GM12878 (cell line): ENCODE data around the gene ZFAND2B. TPM values are rescaled to one million over a fixed set of nuclear protein-coding genes. Genes with fewer than 3 reads are reported as not detected.

Experiments used
- ATAC-seq: fragments of 200-7000 bp; cut with Tn5 transposase; 3 replicates; pipeline ENCODE4 v1.9.1; 2020; ENCODE audit warnings: mild to moderate bottlenecking, moderate library complexity
- BruUV-seq: library from RNA; stranded (reverse); fragments of 400-500 nt; replicated peaks from 2 replicates; lab custom pipeline; 2021; lab: Mats Ljungman, UMichigan
- CTCF ChIA-PET: fragments of 300-600 bp; sonication (Branson Sonifier 250); formaldehyde crosslinking; extraction: SDS; loops from one replicate; lab custom pipeline; 2021; ENCODE audit warnings: inconsistent platforms; lab: Yijun Ruan, JAX
- POLR2A ChIA-PET: fragments of 350-600 bp; formaldehyde crosslinking; extraction: SDS; loops from one replicate; lab custom pipeline; 2021; ENCODE audit warnings: inconsistent platforms; lab: Charles Lee
- RAD21 ChIA-PET: fragments of 300-600 bp; sonication (Branson Sonifier 250); formaldehyde crosslinking; loops from one replicate; lab custom pipeline; 2023; ENCODE audit warnings: antibody characterized with exemption; ENCODE audit not compliant: unreplicated experiment; lab: Charles Lee
- SMC1A ChIA-PET: fragments of 300-600 bp; sonication (Branson Sonifier 250); formaldehyde crosslinking; loops from one replicate; lab custom pipeline; 2023; ENCODE audit not compliant: unreplicated experiment, uncharacterized antibody; lab: Charles Lee
- DNase-seq: peaks from one replicate; pipeline ENCODE4 v3.0.0-alpha.2; 2011; ENCODE audit warnings: low read depth, low spot score
- FAIRE-seq: peaks from 3 replicates; lab custom pipeline; 2011; peaks lifted over from hg19 to GRCh38; lab: Jason Lieb, UNC
- H2AFZ ChIP-seq: 2 replicates; pipeline ENCODE4 v1.6.0; 2011; ENCODE audit warnings: low read depth, low read length, control low read depth; ENCODE audit not compliant: control insufficient read depth
- H3K27ac ChIP-seq: 2 replicates; pipeline ENCODE4 v1.5.1; 2011; ENCODE audit warnings: control low read depth; ENCODE audit not compliant: control insufficient read depth, insufficient read depth
- H3K27me3 ChIP-seq, 2 experiments: replicated peaks in 1 of 2; 2 replicates each; pipeline versions ENCODE4 v1.6.0 to v1.6.1; 2011; ENCODE audit warnings: low read length in 1 of 2; ENCODE audit not compliant: control insufficient read depth in 2 of 2, insufficient read depth in 2 of 2
- H3K36me3 ChIP-seq, 2 experiments: 2 replicates each; pipeline ENCODE4 v1.5.1; 2011; ENCODE audit warnings: low read length in 1 of 2; ENCODE audit not compliant: control insufficient read depth in 2 of 2, insufficient read depth in 2 of 2
- H3K4me1 ChIP-seq: 2 replicates; pipeline ENCODE4 v1.6.1; 2011; ENCODE audit warnings: mild to moderate bottlenecking, low read length, moderate library complexity, mixed read lengths; ENCODE audit not compliant: control insufficient read depth, insufficient read depth
- H3K4me2 ChIP-seq: 2 replicates; pipeline ENCODE4 v1.6.0; 2011; ENCODE audit warnings: control low read depth; ENCODE audit not compliant: control insufficient read depth, insufficient read depth
- H3K4me3 ChIP-seq: fragments of 200-600 bp; sonication (generic); 2 replicates; pipeline ENCODE4 v1.5.1; 2016
- H3K79me2 ChIP-seq: 2 replicates; pipeline ENCODE4 v1.6.0; 2011; ENCODE audit warnings: low read length; ENCODE audit not compliant: control insufficient read depth, insufficient read depth
- H3K9ac ChIP-seq: 2 replicates; pipeline ENCODE4 v1.8.0; 2011; ENCODE audit warnings: low read length, control low read depth, mixed read lengths; ENCODE audit not compliant: control insufficient read depth, insufficient read depth
- H3K9me3 ChIP-seq: replicated peaks from 3 replicates; pipeline ENCODE4 v1.5.1; 2011; ENCODE audit warnings: mild to moderate bottlenecking, low read length; ENCODE audit not compliant: control insufficient read depth, insufficient read depth
- H4K20me1 ChIP-seq: 2 replicates; pipeline ENCODE4 v1.6.0; 2011; ENCODE audit not compliant: control insufficient read depth, insufficient read depth
- BCL11A ChIP-seq: IDR thresholded peaks from 2 replicates; pipeline ENCODE4 v1.6.1; 2011; ENCODE audit warnings: low read depth, low read length
- CREB1 ChIP-seq: IDR thresholded peaks from 2 replicates; pipeline ENCODE4 v1.6.1; 2012; ENCODE audit warnings: low read depth, mild to moderate bottlenecking, inconsistent platforms
- CREM ChIP-seq: IDR thresholded peaks from 2 replicates; pipeline ENCODE4 v1.6.1; 2014; ENCODE audit warnings: antibody characterized with exemption, low read depth
- ESRRA ChIP-seq: IDR thresholded peaks from 2 replicates; pipeline ENCODE4 v1.6.1; 2012; ENCODE audit warnings: mild to moderate bottlenecking, low read length, improper control_type of control experiment
- EZH2 ChIP-seq: IDR thresholded peaks from 2 replicates; pipeline ENCODE4 v1.6.1; 2012; ENCODE audit warnings: low read depth, mild to moderate bottlenecking, control low read depth, inconsistent platforms, low read length, borderline replicate concordance; ENCODE audit not compliant: control insufficient read depth
- HCFC1 ChIP-seq: fragments of 150-350 bp; IDR thresholded peaks from 2 replicates; pipeline ENCODE4 v1.6.1; 2014; ENCODE audit warnings: low read length
- NRF1 ChIP-seq: conservative IDR thresholded peaks from 2 replicates; pipeline ENCODE4 v1.6.1; 2011; ENCODE audit warnings: mild to moderate bottlenecking, low read depth, low read length, improper control_type of control experiment
- PAX5 ChIP-seq: IDR thresholded peaks from 2 replicates; pipeline ENCODE4 v1.6.1; 2011; ENCODE audit warnings: low read depth, low read length, borderline replicate concordance
- RCOR1 ChIP-seq: conservative IDR thresholded peaks from 2 replicates; pipeline ENCODE4 v1.6.1; 2012; ENCODE audit warnings: low read depth, low read length, improper control_type of control experiment
- SREBF2 ChIP-seq: IDR thresholded peaks from 2 replicates; pipeline ENCODE4 v1.6.1; 2012; ENCODE audit warnings: mild to moderate bottlenecking, low read length
- ZNF24 ChIP-seq: fragments of 450-650 bp; IDR thresholded peaks from 2 replicates; pipeline ENCODE4 v1.6.1; 2017; ENCODE audit warnings: antibody characterized with exemption, mild to moderate bottlenecking
- ZSCAN29 ChIP-seq: fragments of 450-650 bp; IDR thresholded peaks from 2 replicates; pipeline ENCODE4 v1.6.1; 2017; ENCODE audit warnings: mild to moderate bottlenecking, moderate library complexity
- ZZZ3 ChIP-seq: IDR thresholded peaks from 2 replicates; pipeline ENCODE4 v1.6.1; 2011; ENCODE audit warnings: low read depth; ENCODE audit not compliant: control insufficient read depth, insufficient read length
- whole genome bisulfite sequencing: methylation state at CpG from one replicate; pipeline ENCODE4 v1.1.6; 2016; ENCODE audit warnings: low lambda C conversion rate; ENCODE audit not compliant: insufficient replicate concordance, insufficient coverage; ENCODE audit errors: missing lambda C conversion rate; 5-methylcytosine and 5-hydroxymethylcytosine counted together
- in situ Hi-C: fragments of 300-500 bp; cut with MboI; formaldehyde crosslinking; loops from 9 replicates; pipeline ENCODE4 v1.14.3; 2018; ENCODE audit warnings: mixed read lengths
- intact Hi-C: fragments of 100-400 bp; cut with micrococcal nuclease; formaldehyde crosslinking; loops from one replicate; pipeline ENCODE4 v1.14.2; 2022; ENCODE audit not compliant: unreplicated experiment
- polyA plus RNA-seq, 11 experiments: library from polyadenylated mRNA; depleted of rRNA in 4 of 11; unstranded in 6 of 11; stranded (reverse) in 5 of 11; fragments of >200 nt; fragmentation: Nextera tagmentation in 4 of 11; fragmentation: Illumina TruSeq in 1 of 11; extraction: Ambion mirVana in 4 of 11; extraction: Trizol in 1 of 11; gene quantifications; 1 replicate in 1 of 11; 2 replicates in 10 of 11; pipeline versions ENCODE4 v1.2.1 to v1.2.3, GENCODE V29; 2011 to 2016; ENCODE audit warnings: inconsistent platforms in 2 of 11, missing spikeins in 2 of 11, low read depth in 1 of 11
- total RNA-seq, 4 experiments: library from RNA; depleted of rRNA in 3 of 4; stranded (reverse); fragments of >200 nt in 3 of 4; fragmentation: Illumina TruSeq in 1 of 4; extraction: Trizol in 1 of 4; gene quantifications; 2 replicates each; pipeline versions ENCODE4 v1.2.1 to v1.2.3, GENCODE V29; 2013 to 2021
- TF ChIP-seq, protein P1 (sequence below): fragments of 450-650 bp; IDR thresholded peaks from 2 replicates; pipeline ENCODE4 v1.6.1; 2018; ENCODE audit warnings: borderline replicate concordance, mild to moderate bottlenecking; ENCODE audit not compliant: partially characterized antibody
- TF ChIP-seq, protein P2 (sequence below): fragments of 450-650 bp; conservative IDR thresholded peaks from 2 replicates; pipeline ENCODE4 v1.6.1; 2017; ENCODE audit warnings: mild to moderate bottlenecking, moderate library complexity
- TF ChIP-seq, protein P3 (sequence below): fragments of 450-650 bp; IDR thresholded peaks from 2 replicates; pipeline ENCODE4 v1.6.1; 2016; ENCODE audit warnings: mild to moderate bottlenecking

Gene ZFAND2B
- total and polyA plus RNA-seq, 10 of the 15 experiments (the other 5 are each of a cell fraction or from before 2014, with no cell fraction given): 5.4 to 28.1 (median 22.4) TPM

DNA sequence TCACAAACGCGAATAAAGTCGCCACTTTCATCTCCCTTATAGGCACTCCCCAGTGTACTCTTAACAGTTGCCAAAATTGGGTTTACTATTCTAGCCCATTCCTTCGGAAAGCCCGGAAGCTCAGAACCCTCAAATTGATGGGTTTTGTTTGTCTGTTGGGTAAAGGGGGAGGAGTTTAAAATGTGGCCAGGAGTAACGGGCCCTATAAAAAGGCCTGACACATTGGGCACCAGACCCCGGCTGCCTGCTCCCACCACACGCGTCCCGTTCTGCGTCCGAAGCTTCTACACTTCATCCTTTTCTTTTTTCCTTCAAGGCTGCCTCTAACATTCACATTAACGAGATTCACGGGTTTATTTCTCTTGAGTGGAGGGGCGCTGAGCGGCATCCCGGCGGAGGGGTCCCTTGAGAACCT, 46.8 kb upstream of the ZFAND2B start (continued):
- TF ChIP-seq, protein P1, sequence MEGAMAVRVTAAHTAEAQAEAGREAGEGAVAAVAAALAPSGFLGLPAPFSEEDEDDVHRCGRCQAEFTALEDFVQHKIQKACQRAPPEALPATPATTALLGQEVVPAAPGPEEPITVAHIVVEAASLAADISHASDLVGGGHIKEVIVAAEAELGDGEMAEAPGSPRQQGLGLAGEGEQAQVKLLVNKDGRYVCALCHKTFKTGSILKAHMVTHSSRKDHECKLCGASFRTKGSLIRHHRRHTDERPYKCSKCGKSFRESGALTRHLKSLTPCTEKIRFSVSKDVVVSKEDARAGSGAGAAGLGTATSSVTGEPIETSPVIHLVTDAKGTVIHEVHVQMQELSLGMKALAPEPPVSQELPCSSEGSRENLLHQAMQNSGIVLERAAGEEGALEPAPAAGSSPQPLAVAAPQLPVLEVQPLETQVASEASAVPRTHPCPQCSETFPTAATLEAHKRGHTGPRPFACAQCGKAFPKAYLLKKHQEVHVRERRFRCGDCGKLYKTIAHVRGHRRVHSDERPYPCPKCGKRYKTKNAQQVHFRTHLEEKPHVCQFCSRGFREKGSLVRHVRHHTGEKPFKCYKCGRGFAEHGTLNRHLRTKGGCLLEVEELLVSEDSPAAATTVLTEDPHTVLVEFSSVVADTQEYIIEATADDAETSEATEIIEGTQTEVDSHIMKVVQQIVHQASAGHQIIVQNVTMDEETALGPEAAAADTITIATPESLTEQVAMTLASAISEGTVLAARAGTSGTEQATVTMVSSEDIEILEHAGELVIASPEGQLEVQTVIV: no peak
- TF ChIP-seq BCL11A: no peak

DNA sequence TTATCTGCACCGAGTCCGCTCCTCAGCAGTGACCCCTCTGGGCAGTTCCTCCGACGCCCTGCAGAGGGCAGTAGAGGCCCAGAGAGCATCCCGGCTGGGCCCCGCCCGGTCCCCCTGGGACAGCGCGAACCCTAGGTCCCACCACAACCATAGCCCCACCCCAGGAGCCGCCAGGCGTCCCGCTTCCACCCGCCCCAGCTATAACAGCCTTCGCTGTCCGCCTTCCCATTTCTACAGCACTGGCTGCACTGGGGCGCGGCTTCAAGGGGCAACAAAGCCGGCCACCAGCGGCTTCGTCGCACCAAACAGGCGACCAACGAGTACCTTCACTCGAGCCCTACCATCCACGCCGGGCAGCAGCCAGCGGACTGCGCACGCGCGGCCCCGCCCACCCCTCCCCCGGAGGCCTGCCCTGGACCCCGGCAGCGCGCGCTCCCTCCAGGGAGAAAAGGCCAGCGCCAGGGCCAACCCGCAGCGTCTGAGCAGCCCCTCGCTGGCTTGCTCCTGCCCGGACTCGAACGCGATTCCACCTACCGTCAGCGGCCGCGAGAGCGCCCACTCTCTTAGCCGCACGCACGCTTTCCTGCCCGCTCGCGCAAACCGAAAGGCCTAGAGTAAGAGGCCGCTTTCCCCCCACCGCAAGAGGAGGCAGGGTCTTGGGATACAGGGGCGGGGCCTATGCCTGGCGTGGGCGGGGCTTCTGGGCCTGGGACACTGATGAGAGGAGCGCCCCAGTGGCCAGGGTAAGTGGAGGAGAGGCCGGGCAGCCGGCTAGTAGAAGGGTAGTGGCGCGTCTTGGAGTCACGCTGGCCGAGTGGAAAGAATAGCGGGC, 46.2 kb upstream of the ZFAND2B start, which contains the start of gene NHEJ1:
Gene NHEJ1, minus strand, starts transcription at position 630 of the 832 bp plus-strand sequence. CDS start 2,453 bp downstream, outside the sequence.
- intact Hi-C loops: loop anchor here (1.0 to 5.0 kb wide), 7 partner anchors 16 to 227 kb away; partner anchors contain the start of genes CNPPD1, DNAJB2 and DNPEP
- POLR2A ChIA-PET: interaction anchor here (0.6 to 2.4 kb wide), 5 partner anchors 89 to 971 kb away, joined by 3 to 15 read pairs (median 4); partner anchors contain the start of gene TUBA4B
- FAIRE-seq: peak; percentile 86
- no peaks in the 10 kb centered on the region for H4K20me1 ChIP-seq
- ATAC-seq: peak; percentile 97
- in situ Hi-C loops: no loop called here
- H3K36me3 ChIP-seq: no peaks in the 10 kb centered on the region
- CTCF ChIA-PET: interaction anchor here (0.7 to 10.0 kb wide), 30 partner anchors 11 to 369 kb away, joined by 3 to 208 read pairs (median 5); partner anchors contain the start of genes ABCB6, CFAP65, CNPPD1 and GLB1L
- peak within 1 kb of the TSS; percentile 95 for H2AFZ ChIP-seq
- no peaks in the 10 kb centered on the region for H3K9me3 ChIP-seq
- TSS peak; percentile 66 for BruUV-seq
- WGBS: 1% methylated on average over 70 of the region's 70 CpGs
- H3K79me2 ChIP-seq: peaks cover 2% of the 10 kb centered on the region
- SMC1A ChIA-PET: interaction anchor here (0.9 to 5.1 kb wide), 12 partner anchors 16 to 190 kb away, joined by 3 to 49 read pairs (median 6); partner anchors contain the start of genes ANKZF1, ATG9A, CNPPD1 and DNAJB2
- H3K4me3 ChIP-seq: peak within 1 kb of the TSS; percentile 85
- peaks cover 4% of the 10 kb centered on the region; the same call in 1 of the 2 replicates for H3K4me1 ChIP-seq
- DNase-seq: peak; percentile 65
- no peaks in the 10 kb centered on the region for H3K27me3 ChIP-seq
- peak within 1 kb of the TSS; percentile 96 for H3K4me2 ChIP-seq
- peak within 1 kb of the TSS; percentile 78 for H3K27ac ChIP-seq
- RAD21 ChIA-PET: interaction anchor here (0.7 to 3.4 kb wide), 9 partner anchors 16 to 228 kb away, joined by 3 to 30 read pairs (median 7); partner anchors contain the start of genes CNPPD1 and ZFAND2B
- peak within 1 kb of the TSS; percentile 80 for H3K9ac ChIP-seq
- no peak for TF ChIP-seq EZH2
- TF ChIP-seq ZSCAN29: no peak
- TF ChIP-seq CREB1: no peak
- TF ChIP-seq, protein P2, sequence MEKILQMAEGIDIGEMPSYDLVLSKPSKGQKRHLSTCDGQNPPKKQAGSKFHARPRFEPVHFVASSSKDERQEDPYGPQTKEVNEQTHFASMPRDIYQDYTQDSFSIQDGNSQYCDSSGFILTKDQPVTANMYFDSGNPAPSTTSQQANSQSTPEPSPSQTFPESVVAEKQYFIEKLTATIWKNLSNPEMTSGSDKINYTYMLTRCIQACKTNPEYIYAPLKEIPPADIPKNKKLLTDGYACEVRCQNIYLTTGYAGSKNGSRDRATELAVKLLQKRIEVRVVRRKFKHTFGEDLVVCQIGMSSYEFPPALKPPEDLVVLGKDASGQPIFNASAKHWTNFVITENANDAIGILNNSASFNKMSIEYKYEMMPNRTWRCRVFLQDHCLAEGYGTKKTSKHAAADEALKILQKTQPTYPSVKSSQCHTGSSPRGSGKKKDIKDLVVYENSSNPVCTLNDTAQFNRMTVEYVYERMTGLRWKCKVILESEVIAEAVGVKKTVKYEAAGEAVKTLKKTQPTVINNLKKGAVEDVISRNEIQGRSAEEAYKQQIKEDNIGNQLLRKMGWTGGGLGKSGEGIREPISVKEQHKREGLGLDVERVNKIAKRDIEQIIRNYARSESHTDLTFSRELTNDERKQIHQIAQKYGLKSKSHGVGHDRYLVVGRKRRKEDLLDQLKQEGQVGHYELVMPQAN: peak; percentile 72
- TF ChIP-seq RCOR1: no peak
- TF ChIP-seq CREM: peak; percentile 13; the same call in 1 of the 2 replicates
- no peak for TF ChIP-seq NRF1
- TF ChIP-seq, protein P3, sequence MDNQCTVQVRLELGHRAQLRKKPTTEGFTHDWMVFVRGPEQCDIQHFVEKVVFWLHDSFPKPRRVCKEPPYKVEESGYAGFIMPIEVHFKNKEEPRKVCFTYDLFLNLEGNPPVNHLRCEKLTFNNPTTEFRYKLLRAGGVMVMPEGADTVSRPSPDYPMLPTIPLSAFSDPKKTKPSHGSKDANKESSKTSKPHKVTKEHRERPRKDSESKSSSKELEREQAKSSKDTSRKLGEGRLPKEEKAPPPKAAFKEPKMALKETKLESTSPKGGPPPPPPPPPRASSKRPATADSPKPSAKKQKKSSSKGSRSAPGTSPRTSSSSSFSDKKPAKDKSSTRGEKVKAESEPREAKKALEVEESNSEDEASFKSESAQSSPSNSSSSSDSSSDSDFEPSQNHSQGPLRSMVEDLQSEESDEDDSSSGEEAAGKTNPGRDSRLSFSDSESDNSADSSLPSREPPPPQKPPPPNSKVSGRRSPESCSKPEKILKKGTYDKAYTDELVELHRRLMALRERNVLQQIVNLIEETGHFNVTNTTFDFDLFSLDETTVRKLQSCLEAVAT: 0 out of 2 replicates have a peak, but pooled peaks have one; percentile 38
- TF ChIP-seq SREBF2: no peak
- no peak for TF ChIP-seq ZNF24
- TF ChIP-seq ZZZ3: no peak
- TF ChIP-seq PAX5: no peak; the same call in 1 of the 2 replicates
- TF ChIP-seq HCFC1: peak; percentile 47
- no peak for TF ChIP-seq ESRRA
